NCI-H1436 (cell line): ENCODE results near the gene MAP2K5.
"Not testable (repeated sequence)": the region's sequence is repeated elsewhere in the genome, so short reads cannot be mapped to it uniquely, and the experiment has no call there.

Experiments
- DNase-seq: peaks from one replicate; lab custom pipeline; 2025; lab: John Stamatoyannopoulos, UW

The MAP2K5 gene

DNA sequence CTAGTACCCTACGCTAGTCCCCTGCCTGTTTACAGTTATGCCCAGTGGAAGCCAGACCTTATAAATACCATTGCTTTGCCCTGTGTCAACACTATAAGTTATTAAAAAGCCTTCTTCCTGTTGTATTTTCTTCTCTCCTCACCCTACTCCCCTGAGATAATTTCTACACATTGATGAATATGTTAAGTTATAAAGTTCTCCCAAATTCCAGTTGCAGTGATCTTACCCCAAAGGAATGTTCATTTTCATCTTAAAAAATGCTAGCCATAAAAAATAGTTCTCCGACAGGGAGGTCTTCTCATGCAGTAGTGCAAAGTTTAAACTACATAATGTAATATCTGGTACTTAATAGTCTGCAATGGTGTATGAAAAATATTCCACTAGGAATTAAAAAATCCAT is 58.6 kb downstream of the MAP2K5 start:
- DNase-seq: no peak

DNA sequence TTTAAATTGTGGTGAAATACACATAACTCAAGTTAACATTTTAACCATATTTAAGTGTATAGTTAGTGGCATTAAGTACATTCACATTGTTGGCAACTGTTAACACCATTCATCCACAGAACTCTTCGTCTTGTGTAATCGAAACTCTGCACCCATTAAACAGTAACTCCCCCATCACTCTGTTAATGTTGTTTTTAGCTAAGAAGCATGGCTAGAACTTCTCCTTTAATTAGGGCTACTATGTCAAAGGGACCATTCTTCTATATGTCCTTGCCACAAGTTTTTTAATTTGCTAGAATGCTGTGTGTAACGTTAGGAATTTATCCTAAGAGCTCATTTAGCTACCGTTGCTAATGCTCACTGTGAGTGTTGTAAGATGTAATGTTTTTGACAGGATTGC is 60.6 kb downstream of the MAP2K5 start:
- no peak for DNase-seq

DNA sequence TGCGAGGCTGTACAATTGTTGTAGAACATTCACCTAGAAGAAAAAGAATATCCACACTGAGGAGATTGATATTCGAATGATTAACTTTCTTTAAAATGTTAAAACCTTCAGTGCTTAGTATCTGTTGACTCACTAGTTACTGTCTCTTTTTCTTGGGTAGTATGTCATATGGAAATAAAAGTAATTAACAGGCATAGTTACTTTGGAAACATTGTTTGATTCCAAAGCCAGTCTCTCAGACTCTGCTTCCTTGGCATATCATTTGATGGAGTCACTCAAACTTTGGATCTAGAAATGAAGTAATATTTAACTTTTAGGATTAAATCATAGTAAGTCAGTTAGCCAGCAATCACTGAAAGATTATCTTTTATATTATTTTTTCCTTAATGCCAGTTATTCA is 63.4 kb downstream of the MAP2K5 start:
- no peak for DNase-seq

DNA sequence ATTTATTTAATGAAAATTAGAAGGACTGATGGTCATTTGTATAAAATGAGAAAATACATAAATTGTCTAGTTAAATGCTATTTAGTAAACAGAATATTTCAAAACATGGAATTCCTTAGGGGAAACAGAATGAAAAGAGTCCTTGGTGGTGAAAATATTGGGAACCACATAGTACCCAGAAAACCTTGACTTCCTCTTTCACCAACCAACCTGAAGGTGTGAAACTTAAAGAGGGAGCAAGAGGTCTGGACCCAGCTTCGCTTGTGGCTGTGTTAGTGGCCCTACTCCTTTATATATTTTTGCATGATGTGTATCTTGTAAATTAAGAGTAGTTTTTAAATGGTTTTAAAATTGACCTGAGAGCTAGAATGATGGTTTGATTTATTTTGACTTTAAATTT is 64.2 kb downstream of the MAP2K5 start:
- no peak for DNase-seq

DNA sequence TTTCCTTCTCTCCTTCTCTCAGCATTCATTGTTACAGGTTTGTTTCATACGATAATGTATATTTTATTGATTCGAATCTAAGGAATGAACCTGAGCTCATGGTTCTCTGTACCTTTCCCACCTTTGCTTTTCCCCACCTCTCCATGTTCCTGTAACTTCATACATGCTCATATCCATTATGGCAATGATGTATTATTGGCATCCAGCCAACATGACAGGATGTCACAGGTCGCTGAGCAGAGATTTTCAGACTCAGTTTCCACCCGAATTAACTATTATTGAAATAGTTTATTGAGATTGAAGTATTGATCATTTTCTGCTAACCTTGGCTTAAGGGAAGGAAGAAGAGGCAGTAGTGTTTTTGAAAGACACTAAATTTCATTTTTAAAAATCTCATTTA is 64.8 kb downstream of the MAP2K5 start:
- DNase-seq: no peak

DNA sequence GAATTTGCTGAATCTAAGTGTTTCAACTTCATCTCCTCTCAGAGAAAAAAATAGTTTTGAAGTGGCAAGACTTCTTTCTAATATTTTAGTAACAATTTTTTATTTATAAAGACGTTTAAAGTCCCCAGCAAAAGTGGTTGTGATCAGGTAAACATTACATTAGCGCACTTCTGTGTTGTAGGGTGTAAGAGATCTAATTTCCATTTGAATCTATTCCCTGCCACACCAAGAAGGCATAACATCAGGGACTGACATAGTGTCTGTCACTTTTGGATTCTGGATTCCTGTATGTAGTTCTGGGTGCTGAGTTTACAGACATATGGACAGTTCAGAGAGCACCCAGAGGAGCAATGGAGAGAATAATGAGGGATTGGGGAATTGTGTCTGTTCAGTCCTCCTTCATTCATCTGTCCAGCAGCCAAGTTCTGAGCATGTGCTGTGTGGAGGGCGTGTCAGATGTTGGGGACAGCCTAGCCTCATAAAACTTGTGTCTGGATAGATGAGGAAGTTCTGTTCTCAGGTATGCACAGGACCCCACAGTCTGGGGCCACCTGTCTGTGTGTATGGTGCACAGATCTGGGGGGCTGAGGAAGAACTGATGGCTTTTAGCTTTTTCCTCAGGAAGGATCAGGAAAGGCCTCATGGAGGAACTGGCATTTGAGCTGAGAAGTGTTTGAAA is 65.6 kb downstream of the MAP2K5 start:
- DNase-seq: no peak

DNA sequence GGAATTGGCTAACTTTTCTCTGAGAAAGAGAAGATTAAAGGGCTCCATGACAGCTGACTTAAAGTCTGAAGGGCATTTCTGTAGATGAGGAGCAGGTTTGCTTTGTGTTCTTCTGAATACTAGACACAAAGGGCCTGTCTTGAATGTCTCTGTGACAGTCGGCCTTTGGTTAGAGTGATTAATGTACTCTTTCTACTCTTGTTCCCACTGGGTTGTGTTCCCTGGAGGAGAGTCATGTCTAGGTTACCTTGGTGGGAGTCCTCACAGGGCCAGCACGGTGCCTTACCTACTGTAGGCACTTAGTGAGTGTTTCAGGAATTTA is 66.1 kb downstream of the MAP2K5 start:
- DNase-seq: no peak

DNA sequence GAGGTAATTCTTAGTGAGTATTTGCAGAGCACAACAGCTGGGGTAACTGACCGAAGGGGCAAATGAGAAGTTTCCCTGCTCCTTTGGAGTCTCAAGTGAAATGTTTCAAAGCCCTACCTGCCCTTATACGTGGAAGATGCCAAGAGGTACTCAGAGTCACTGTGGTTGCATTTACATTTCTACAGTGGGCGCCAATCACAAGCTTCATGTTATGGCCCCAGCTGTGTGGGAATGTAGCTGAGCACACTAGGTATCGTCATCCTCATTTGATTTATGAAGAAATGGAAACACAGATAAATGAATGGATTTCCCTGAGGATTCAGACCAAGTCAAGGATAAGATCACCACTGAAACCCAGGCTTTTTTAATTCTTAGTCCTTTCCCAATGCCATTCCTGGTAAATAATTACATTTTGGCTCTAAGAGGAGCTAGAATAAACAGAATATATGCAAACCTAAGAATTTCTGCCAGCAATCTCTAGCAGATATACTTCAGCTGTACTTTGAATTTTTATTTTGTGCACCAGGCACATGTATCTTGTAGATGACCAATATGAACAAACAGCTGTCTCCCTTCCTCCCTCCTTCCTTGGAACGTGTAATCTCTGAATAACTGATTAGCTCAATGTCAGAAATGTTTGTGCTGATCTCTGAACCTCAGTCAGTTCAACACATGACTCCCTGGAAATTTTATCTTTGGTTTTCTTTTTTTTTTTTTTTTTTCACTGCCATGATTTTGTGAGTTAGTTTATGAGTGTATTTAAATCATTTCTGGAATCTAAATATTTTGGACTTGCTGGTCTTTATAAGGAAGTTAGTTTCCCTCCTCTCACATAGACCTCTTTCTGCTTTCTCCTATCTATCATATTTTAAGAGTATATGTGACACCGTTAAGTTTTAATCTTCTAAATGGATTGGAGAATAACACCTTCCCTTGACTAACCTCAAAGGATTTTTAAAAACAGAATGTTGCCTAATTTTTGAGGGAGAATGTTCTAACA is 69.2 kb downstream of the MAP2K5 start:
- no peak for DNase-seq

DNA sequence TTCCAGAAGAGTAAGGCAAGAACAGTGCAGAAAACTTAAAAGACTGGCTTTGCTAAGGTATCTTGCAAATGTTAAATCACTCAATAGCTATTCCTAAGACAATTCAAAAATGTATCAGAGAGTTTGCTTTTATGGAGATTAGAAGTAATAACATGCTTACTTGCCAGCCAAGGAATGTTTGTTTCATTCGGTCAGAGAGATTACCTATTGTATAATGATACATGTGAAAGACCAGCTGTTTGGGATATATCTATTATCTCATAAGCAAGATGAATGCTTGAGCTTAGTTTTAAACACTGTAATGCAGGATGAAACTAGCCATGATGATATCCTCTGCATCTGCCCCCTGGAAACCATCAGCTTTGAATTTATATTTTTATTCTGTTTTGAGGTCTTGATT is 70.7 kb downstream of the MAP2K5 start:
- DNase-seq: no peak

DNA sequence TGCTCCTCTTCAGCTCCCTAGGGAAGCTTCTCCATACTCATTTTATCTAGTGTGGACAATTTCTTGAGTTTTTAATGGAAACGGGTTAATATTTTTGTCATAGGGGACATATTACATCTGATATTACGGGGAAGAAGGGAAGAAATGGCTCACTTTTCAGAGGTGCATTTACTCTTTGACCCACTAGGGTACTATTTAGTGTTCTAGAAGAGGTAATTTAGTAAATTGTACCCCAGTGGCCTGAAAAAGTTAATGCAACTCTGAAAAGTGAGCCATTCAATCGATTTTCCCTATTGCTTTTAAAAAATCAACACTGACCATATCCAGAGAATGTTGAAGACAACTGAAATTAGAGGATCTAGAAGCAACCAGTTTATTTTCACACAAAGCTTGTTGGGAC is 71.2 kb downstream of the MAP2K5 start:
- DNase-seq: no peak

DNA sequence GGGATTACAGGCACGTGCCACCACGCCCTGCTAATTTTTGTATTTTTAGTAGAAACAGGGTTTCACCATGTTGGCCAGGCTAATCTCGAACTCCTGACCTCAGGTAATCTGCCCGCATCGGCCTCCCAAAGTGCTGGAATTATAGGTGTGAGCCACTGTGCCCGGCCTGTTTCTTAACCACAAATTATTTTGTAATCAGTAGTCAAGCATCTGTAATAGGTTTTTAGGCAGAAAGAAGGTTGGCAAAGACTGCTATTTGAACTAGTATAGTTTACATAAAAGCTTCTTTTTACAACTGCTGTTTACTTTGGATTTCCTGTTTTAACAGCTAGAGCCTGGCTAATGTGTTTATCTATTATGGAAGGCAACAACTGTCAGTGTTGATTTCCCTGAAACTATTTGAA is 72.6 kb downstream of the MAP2K5 start:
- DNase-seq: not testable (repeated sequence)

DNA sequence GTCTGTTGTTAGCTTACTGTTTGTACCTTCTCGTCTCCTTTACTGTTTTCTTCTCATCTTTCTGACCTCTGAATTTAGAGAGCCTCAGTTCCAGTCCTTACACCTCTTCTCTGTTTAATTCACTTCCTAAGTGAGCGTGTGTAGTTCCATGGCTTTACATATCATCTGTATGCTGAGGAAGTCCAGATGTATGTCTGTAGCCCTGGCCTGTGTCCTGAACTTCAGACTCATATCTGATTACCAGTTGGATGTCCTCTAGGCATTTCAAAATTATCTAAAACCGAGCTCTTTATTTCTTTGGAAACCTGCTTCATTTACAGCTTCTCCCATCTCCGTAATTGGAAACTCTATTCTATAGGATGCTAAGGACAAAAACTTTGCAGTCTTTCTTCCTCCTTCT is 75.8 kb downstream of the MAP2K5 start:
- DNase-seq: no peak

DNA sequence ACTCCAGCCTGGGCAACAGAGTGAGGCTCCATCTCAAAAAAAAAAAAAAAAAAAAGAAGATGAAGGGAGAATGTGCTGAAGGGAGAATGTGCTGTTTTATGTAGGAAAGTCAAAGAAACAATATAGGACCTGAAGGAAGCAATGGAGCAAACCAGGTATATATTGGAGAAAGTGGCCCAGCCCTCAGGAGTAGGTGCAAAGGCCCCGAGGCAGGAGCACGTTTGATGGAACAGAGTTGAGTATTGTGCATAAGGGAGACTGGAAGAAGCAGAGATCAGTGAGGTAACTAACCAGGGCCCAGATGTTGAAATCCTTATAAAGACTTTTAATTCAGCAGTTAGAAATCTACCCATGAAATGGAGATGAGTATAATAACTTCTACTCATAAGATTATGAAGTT is 79.6 kb downstream of the MAP2K5 start:
- DNase-seq: no peak

DNA sequence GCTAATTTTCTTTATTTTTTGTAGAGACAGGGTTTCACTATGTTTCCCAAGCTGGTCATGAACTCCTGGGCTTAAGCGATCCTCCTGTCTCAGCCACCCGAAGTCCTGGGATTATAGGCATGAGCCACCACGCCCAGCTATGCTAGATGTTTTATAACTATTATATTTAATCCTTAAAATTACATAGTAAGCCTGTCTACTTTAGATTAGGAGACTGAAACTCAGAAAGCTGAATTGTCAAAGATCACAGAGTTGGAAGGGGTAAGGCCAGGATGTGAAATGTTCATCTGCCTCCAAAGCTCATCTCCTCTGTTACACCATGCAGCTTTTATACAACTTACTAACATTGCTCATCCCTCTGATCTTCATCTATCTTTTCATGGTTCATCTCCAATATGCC is 89.8 kb downstream of the MAP2K5 start:
- DNase-seq: no peak

DNA sequence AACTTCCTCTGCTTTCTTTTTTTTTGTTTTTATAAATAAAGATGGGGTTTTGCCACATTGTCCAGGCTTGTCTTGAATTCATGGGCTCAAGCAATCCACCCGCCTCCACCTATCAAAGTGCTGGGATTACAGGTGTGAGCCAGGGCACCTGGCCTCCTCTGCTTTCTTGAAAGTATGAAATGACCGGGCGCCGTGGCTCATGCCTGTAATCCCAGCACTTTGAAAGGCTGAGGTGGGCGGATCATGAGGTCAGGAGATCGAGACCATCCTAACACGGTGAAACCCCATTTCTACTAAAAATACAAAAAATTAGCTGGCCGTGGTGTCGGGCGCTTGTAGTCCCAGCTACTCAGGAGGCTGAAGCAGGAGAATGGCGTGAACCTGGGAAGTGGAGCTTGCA is 93.4 kb downstream of the MAP2K5 start:
- DNase-seq: not testable (repeated sequence)

DNA sequence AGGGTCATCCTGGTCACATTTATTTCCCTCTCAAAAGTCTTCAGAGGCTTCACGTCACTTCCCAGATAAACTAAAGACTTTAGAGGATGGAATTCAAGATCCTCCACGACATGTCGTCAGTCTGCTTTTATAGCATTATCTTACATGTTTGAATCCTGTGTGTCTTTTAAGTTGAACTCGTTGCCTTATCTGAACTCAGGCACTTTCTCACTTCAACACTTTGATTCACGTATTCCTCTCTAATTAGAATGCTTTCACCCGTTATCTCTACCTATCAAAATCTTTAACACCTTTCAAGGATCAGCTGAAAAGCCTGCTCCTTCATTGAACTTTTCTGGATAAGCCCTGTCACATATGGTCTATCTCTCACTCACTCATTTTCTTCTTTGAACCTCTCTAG is 97.1 kb downstream of the MAP2K5 start:
- DNase-seq: no peak

DNA sequence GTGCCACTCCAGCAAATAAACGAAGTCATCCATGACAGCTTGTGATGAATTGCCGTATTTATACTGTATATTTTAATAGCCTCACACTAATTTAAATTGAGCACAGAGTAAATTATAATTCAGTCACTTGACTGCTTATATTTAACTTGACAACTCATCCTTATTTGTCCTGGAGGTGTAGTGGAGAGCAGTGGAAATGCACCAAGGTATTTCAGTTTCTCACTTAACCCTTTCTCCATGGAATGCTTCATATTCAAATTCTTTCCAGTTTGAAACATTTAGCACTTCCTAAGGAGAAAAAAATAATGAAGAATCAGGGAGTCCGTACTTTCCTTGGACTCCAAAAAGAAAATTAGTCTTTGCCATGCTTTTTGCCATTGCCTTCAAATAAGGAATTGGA is 99.0 kb downstream of the MAP2K5 start:
- DNase-seq: no peak

DNA sequence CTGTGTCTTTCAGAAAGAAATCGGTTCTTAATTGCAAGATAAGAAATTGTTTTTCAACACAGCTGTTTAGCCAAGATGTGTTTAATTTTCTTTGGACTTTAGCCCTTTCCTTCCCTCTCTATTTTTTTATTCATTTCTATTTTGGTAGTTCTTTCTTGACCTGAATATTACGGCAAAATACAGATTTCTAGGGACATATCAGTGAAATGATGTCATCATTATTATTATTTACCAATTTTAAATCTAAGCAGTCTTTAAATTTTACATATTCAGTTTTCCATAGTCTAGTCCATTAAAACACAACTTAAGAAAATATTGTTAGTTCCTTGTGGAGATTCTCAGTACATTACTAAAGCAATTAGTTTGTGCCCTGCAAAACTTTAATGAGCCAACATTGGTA is 104.3 kb downstream of the MAP2K5 start:
- DNase-seq: no peak

DNA sequence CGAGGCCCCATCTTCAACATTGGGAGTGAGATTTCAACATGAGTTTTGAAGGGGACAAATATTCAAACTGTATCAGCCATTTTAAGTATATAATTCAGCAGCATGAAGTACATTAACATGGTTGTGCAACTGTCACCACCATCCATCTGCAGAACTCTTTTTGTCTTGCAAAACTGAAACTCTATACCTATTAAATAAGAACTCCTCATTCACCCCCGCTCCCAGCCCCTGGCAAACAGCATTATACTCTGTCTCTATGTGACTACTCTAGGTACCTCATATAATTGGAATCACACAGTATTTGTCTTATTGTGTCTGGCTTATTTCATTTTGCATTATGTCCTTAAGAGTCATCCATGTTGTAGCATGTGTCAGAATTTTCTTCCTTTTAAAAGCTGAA is 110.1 kb downstream of the MAP2K5 start:
- no peak for DNase-seq

DNA sequence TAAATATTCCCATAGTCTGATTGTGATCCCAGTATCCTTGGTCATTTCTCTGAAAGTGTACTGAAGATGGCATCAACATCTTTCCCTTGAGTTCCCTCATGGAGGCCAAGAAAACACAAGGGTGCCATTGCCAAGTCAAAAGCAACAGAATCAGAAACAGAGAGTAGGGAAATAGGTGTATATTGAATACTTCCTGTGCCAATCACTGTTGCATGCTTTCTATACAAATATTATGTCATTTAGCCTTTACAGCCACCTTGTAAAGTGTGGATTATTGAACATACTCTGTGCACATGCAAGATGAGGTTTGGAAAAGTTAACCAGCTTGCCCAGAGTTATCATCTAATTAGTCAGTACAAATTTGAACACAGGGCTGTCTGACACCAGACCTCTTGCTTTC is 117.9 kb downstream of the MAP2K5 start:
- DNase-seq: no peak

DNA sequence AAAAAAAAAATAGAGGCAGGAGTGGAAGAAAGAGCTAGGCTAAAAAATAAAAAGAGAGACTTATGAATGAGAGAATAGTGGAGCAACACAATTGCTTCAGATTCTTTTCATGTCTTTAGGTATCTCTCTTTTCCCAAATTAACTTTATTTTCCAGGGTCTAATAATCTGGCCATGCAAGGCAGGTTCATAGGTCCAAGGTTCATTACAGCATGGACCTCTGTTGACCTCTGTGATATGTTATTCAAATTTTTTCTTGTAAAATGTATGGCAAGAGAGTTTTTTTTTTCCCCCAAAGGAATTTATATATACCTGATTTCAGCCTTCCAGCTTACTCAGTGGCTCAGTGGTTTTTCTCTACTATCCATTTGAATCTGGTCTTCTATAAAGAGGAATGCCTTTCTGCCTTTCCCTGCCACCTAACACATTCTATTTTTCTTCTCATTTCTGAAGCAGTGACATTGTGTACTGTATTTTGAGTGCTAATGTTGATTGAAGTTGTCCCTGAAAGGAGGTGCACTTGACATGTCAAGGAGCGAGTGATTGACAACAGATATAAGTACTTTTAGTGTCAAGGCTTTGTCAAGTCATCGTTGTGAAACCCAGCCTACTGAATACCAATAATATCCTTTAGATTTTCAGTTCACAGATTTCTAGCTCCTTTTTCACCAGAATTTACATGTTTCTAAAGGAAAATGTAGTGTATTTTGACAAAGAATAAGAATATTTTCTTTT is 118.5 kb downstream of the MAP2K5 start:
- DNase-seq: no peak

DNA sequence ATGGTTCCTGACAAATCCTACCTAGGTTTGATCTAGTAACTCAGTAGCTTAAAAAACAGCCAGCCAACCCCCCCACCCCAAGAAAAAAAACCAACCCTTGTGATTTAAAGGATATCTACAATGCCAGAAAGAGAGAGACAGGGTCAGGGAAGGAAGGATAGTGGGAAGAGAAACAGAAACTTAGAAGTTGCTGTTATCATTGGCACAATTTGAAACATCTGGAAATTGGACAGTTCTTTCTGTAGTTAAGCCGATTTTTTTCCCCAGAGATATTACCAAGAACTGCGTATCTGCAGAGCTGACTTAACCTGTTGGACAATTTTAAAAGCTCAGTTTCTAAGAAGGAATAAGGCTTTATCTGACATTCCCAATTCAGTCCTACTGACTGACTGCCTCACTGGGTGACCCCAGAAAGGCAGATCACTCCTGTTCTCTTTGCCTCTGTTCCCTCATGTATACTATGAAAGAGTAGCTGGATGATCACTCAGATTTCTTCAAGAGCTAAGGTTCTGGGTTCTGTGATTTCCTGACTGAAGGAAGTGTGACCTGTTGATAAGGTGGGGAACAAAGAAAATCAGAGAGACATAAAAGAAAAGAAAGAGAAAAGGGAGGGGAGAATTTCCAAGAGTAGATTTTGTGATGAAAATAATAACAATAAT is 128.3 kb downstream of the MAP2K5 start:
- no peak for DNase-seq
